NCI-H1092 treated with DMSO at 0.1 percent for 48 hours (cell line): ENCODE results near the gene TKT.

ENCODE experiments used
- DNase-seq: peaks from one replicate; lab custom pipeline; 2025; lab: John Stamatoyannopoulos, UW

Gene TKT

DNA sequence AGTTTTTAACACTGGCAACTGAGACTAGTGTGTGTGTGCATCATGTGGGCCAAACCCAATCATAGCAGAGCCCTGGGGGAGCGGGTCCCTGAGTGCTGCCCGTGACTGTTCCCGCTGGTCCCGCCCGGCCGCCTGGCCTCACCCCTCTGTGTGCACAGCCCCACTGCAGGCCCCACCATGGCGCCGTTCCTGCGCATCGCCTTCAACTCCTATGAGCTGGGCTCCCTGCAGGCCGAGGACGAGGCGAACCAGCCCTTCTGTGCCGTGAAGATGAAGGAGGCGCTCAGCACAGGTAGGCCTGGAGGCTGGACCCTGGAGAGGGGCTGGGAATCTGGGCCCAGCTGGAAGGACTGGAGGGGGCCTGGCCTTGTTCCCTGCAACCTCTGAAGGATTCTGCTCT, 77.6 kb downstream of the TKT start:
- no peak for DNase-seq

DNA sequence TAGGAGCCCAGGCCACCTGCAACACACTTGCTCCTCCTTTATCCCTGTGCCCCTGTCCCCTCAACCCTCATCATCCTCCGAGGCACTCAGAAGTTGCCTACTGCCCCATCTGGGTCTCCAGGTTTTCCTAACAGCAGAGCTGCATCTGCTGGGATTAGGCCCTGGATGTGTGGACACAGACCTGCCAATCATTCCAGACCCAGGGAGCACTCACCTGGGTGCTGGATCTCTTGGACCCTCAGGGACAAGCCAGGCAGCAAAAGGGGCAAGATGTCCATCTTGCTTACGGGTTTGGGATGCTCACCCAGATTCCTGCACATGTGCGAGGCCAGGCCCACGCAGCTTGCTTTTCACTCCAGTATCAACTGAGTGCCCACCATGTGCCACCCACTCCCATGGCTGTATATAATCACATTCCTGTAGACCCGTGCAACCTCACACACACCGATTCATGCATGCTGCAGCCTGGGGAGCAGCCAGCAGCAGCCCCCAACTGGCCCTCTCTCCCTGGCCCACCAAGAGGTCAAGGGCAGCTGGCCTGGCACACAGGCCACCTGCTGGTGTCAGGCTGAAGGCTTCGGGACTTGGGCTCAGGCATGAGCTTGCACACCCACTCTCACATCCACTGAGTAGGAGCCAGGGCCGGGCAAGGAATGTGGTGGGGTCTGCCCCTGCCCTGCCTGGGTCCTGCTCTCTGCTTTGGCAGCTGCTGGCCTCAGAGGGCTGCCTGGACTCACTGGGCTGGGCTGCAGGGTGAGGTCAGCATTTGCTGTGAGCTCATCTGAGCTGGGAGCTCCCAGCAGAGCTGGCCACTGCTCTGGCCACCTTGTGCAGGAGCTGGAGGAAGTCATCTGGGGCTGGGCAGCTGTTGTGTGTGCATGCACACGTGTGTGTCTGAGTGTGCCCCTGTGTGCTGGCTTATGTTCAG, 79.9 kb downstream of the TKT start:
- no peak for DNase-seq
